HG03108 (cell line): ENCODE measurements around the gene ELOVL7.
"Not testable (repeated sequence)": the region's sequence is repeated elsewhere in the genome, so short reads cannot be mapped to it uniquely, and the experiment has no call there.

Experiments used
- ATAC-seq: cut with Tn5 transposase; IDR thresholded peaks from one replicate; pipeline ENCODE4 v1.9.1; 2021; ENCODE audit warnings: moderate library complexity; ENCODE audit not compliant: unreplicated experiment

Gene ELOVL7

DNA sequence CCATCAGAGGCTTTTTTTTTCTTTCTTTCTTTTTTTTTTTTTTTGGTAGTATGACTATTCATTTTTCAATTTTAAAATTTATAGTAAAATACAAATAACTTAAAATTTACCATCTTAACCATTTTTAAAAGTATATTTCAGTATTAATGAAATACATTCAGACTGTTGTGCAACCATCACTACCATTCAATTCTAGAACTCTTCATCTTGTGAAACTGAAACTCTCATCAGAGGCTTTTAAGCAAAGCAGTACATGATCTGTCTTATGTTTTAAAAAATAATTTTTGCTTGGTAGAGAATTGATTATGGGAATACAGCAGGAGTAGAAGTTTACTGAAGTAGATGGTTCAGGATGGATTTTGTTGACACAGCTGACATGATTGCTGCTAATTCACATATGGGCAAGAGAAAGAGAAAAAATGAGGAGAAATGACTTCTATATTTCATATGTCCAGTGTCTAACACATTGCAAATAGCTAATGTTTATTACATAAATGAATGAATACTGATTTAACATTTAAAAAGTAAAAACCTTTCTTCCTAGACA, 13.4 kb downstream of the ELOVL7 start:
- ATAC-seq = no peak

DNA sequence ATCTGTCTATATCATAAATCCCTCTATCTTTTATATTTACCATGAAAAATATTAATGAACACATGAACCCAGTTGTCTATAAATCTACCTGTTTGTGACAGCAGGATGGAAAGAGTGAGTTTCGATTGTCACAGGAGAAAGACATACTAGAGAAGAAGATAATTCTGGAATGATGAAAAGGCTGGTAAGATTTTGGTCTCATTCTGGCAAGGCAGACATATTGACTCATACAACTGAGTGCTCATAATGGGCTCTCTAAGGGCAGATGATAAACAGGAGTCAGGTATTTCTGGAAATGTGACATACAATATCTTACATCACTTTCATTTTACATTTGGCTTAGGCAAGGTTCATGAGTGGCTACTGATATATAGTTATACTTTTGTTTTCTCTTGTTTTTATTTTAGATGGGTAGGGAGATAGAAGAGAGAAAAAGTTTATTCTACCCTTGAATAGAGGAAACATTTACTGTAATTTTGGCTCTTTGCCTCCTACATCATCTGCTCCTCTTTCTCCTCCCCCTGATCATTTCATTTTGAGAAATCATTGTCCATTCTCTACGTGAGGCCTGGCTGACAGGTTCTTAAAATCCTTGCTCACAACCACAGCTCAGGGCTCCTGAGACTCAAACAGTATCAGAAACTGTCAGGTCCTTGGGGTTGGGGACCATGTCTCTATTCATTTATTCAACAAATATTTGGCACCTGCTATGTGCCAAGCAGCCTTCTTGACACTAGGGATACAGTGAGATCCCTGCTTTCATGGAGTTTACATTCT, 14.4 kb downstream of the ELOVL7 start:
- no peak for ATAC-seq

DNA sequence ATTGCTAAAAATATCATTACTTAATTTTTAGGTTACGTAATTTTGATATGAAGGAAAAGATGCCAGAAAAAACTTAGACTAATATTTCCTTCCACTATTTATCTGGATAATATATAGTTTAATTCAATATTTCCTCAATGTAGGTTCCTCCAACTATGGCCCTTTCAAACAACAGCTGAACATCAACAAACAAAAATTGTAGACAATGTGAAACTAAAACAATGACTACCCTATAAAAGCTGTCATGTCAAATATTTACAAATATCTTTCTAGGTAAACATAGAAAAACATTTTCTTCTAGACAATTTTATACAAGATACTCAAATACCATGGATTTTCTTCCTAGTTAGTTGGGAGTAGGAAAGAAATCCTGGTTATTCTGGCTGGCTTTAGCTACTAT, 16.9 kb downstream of the ELOVL7 start:
- no peak for ATAC-seq

DNA sequence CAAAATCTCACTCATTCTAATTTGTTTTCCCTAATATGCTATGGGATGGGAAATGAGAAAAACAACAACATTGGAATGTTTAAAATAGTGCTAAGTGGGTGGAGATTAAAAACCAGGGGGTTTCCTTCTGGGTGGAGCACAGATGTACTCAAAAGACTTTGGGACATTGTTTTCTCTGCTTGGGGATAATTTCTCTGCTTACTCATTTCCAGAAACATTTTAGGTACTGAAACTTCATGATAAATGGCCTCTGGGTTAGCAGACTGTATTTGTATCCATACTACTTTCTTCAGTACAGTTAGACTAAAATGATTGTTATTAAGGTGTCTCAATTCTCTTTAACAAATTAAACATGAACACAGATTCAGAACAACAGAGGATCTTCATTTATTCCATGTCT, 17.4 kb downstream of the ELOVL7 start:
- ATAC-seq = peak; percentile 57

DNA sequence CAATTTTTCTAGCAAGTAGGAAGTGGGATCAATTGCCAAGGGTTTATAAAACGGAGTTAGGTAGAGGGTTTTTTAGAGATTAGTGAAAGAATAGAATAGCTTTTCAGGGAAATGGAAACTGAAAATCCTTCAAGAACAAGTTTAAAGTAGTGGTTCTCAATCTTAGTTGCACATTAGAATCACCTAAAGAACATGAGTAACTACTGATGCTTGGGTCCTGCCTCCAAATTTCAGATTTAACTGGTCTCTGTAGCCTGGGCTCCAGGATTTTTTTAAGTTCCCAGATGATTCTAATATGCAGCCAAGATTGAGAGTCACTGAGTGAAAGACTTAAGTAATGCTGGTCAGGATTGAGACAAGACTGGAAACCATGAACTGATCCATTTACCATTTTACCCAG, 20.5 kb downstream of the ELOVL7 start:
- no peak for ATAC-seq

DNA sequence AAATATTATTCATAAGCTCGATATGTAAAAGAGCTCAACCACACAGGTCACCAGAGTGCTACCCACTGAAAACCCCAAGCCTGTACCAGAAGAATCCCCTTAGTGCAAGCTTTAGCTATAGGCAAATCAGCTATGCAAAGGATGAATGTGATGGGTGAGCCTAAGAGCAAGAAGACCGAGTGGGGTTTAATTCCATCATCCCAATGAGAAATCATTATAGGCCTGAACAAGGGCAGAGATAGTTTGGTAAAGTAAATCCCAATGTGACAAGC, 21.8 kb downstream of the ELOVL7 start:
- ATAC-seq = no peak

DNA sequence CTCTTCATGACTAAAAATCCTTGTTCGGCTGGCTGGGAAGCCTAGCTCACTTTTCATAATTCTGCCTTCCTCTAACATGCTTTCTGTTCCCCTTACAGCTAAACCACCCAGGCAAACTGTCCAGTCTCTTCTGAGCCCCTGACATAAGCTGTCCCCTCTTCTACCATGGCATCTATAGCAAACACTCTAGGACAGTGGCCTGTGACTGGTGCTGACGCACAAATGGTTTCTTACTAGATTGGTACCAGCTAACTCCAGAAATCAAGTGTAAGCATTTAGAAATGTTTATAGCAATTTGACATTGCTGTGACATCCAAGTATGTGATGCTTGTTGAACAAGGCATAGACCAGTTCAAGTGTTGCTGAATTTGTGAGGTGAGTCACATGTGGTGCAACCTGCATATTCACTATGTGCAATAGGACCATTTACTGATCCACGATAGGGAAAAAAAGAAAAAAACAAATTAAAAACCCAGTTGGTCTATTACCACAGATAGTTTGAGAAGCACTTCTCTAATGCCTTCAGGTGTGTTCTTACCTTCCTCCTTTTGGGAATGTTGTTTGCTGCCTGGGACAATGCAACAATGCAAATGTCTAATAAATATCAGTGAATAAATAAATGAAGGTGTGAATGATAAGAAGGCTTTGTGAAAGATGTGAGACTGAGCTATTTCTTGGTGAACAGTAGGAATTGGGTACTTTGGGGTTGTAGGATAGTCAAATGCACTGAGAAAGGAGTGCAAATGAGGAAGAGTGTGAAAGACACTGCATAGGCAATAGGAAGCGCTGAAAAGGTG, 22.4 kb downstream of the ELOVL7 start:
- ATAC-seq = no peak

DNA sequence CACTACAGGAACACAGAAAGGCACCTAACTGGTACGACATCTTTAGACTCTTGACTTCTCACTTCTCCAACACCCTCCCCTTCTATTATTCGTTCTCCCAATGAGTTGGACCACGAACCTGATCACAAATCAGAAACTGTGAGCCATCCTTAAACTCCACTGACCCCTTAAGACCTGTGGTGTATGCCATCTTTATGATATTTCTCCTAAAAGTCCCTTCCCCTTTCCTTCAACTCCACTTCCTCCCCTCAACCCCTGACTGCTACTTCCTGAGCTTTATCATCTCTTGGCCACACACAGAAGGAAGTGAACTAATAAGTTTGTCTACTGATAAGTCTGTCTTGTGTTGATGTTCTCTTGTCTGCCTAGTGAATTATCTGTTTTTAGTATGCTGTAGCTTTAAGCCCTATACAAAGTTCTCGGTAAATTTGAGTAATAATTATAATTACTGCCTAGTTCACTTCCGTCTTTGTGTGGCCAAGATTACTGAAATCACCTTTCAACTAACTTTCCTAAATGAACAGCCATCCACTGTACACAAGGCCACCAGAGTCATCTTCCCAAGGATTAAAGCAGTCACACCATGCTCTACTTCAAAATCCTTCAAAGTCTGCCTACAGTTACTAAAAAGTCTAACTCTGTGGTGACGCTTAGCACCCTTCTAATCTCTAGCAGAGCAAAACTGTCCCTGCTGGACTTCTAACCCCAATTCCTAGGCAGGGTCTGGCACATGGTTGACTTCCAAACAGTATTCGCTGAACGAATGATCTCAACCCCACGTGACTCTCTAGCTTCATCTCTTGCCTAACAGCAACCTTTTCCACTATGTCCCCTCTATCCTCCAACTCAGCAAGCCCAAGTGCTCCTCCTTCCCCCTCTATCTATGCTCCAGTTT, 23.2 kb downstream of the ELOVL7 start:
- ATAC-seq = no peak

DNA sequence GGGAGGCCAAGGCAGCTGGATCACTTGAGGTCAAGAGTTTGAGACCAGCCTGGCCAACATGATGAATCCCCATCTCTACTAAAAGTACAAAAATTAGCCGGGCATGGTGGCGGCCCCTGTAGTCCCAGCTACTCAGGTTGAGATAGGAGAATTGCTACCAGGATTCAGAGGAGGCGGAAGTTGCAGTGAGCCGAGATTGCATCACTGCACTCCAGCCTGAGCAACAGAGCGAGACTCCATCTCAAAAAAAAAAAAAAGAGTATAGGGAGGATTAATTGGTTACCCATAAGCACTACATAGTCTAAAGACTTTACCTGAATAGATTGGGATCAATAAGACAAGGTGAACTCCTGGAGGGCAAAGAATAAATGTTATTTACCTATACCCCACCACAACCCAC, 27.9 kb downstream of the ELOVL7 start:
- ATAC-seq = not testable (repeated sequence)

DNA sequence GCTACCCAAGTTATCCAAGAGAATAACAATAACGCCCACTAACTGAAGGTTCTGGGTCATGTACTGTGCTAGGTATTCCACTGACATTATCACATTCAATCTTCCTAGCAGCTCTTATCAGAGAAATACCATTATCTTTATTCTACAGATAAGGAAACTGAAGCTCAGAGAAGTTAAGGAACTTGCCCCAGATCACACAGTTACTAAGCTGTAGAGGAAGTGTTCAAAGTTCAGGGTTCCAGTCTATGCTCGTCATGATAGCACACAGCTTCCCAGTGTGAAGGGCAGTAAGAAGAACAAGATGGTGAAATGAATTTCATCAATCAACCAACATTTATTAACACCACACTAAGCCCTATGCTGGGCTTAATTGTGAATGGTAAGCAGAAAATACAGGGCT, 29.6 kb downstream of the ELOVL7 start:
- no peak for ATAC-seq

DNA sequence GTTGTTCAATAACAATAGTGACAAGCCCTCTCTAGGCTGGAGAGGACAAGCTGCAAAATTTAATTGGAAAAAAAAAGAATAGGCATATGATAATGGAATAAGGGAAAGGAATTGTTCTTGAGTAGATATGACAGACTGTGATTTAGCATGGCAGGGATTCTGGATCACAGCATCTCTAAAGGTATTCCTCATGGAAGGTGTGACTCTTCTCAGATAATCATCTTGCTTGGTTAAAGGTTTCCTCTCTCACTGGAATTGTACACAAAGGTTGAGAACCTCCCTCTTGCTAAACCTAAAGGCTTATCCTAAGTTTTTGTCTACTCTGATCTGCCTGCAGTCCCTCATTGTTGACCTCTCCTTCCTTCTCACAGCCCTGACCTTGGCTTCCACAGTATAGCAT, 31.6 kb downstream of the ELOVL7 start:
- ATAC-seq = no peak

DNA sequence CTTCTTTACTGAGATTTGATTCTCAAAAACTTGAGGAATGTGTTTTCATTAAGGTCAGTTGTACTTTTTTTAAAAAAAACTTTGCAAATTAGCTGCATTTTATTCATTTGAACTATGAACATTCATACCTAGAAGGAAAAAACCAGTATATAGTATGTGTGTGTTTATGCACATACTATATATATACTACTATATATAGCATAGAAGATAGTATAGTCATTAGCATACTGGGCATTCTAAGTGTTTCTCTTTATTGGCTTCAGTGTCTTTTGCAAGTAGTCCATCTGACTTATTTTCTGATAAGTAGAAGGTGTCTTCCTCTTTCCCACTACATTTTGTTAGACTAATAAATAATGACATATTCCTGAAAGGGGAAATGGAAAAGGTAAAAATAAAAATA, 33.0 kb downstream of the ELOVL7 start:
- ATAC-seq = peak; percentile 46

DNA sequence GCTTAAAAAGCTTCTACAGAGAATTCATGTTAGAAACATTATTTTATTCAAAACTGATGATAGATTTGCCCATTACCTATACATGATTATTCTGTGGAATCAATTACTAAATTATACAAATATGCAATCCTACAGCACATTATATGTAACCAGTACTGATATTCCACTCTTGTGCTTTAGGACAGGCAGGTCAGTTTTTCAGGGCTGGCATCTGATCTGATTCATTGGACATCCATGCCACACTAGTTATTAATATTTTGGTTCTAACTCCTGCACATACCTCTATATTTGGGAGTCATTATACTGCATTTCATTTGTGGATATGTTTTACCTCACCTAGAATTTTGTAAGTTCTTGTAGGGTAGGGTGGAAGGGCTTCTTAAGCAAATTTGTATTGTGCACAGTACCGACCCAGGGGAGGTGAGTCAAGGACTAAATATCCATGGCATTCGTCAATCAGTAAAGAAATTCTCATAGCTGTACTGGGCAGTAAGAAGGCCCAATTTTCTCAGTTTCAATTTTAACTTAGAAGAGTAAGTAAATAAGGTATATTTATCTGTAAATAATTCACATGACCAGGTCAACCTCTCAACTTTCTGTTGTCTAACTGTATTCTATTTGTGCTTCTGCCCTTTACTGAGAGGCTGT, 33.5 kb downstream of the ELOVL7 start:
- ATAC-seq = peak; percentile 88

DNA sequence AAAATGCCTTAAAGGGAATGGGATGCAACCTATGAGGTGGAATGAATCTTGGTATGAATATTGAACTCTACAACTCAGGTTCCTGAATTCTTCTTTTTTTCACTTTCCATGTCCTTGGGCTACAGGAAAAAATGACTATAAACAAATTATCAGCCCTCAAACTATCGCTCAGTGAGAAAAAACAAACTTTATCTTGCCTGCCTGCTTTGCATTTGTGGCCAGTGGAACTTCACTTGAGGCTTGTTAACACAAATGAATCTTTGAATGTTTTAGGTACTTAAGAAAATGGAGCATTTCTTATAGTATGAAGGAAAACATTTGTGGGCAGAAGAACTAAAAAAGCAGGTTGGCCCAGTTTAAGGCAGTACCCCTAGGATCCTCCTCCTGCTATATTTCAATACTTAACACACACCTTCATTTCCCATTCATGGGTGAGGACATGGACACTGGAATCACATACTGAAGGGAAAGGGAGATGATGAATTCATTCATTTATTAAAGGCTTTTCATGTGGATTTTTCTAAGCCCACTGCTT, 34.1 kb downstream of the ELOVL7 start:
- ATAC-seq = no peak

DNA sequence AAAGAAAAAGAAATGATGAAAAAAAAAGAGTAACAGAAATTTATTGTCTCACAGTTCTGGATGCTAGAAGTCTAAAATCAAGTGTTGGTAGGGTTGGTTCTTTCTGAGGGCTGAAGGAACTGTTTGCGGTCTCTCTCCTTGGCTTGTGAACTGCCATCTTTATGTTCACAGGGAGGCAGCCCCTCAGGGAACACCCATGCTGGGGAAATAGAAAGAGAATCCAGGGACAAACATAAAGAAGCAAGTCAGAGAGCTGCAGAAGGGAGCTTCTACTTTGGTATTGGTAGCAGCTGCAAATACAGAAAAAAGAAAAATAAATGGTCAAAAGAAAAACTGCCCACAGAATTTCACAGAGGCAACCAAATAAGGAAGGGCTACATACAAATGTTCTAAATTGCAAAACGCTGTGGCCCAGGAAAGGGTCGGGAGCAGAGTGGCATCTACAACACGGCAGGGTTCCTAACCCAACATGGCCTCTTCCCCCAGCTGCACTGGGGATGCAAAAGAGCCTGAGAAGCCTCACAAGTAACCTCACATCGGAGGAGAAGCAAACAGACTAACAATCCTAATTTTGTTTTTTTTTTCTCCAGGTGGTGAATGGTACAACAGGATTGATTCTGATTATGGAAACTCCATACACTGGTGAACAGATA, 37.4 kb downstream of the ELOVL7 start:
- no peak for ATAC-seq

DNA sequence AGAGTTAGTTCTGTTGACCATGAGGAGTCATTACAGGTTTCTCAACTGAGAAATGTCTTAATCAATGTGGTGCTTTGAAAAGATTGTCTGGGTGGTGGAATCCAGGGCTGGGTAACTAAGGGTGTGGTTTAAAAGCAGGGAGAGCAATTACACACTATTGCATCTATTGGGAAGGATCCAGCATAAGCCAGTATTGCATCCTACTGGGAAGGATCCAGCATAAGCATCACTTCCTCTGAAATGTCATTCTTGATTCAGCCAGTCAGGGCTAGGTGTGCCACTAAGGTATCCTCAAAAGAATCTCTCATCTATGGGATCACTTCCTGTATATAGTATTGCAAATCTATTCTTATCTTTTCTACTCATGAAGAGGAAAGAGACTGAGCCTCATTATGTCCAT, 38.6 kb downstream of the ELOVL7 start:
- ATAC-seq = no peak

DNA sequence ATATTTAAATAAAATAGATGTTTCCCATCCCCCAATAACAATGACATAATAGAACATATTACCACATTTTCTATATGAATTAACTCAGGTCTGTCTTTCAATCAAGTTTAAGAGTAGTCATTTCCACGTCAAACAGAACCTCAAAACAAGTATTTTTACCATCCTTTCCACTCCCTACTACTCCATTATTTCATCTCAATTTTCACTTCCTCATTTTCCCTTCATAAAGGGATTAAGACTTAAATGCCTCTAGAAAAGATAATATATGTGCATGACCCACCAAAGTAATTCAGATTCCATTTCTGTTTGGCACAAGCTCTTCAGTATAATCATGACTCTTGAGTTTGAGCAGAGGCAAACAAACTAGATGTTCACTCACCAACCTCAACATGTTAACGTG, 40.4 kb downstream of the ELOVL7 start:
- no peak for ATAC-seq

DNA sequence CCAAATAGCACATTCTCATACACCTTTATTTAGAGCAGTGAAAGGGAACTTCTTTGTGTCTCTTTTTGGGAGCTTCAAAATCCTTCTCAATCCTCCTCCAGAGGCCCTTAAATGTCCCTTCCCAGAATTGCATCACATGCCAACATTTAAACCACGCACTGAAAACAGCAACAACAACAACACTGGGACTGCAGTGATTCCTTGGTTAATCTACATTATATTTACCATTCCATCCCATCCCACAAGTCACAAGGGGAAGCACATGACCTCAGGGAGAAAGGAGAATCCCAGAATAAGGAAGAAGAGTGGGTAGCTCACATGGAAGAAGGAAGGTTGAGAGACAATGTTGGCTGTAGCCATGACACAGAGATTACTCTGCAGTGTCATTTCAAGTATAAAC, 41.1 kb downstream of the ELOVL7 start:
- ATAC-seq = no peak

DNA sequence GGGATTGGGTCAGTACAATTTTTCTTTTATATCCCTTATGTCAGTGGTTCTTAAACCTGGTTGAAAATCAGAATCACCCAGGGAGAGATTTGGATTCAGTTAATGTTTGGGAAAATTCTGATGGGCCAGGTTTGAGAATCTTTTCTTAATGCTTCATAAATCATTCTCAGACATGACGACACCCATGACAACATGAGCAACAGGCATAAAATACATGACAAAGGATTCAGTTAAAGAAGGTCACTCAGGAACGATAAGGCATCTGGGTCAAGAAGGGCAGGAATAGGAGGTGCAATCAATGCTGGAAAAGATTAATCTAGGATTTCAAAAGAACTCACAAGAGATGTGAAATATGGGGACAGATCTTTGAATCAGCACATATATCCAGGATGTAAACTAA, 41.8 kb downstream of the ELOVL7 start:
- no peak for ATAC-seq

DNA sequence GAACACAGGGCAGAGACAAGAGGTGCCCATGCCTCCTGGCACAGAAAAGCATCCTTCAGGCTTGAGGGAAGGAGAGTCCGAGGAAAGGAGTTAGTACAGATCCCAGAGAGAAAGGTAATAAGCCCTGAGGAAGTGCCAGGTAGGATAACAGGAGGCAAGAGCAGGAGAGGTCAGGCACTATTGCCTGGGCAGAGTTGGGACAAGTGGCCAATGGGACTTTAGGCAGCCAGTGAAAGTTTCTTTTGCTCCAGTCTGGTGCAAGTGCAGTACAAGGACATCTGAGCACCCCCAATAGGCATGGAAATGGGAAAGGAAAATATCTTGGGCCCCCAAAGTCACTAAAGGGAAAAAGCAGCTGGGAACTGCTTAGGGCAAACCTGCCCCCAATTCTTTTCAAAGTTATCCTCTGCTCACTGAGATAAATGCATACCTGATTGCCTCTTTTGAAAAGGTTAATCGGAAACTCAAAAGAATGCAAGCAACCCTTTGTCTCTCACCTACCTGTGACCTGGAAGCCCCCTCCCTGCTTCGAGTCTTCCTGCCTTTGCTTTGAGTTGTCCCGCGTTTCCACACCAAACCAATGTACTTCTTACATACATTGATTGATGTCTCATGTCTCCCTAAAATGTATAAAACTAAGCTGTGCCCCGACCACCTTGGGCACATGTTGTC, 46.5 kb downstream of the ELOVL7 start:
- ATAC-seq = no peak
